ENCODE data around the gene DCAF8. TPM values are rescaled to one million over a fixed set of nuclear protein-coding genes. Genes with fewer than 3 reads are reported as not detected.

DCAF8 gene
- total RNA-seq, 4 donors from 2014 or later: 121 to 359 (median 202) TPM

- peaks cover 0 to 40% (median 0%) of the 10 kb centered on the region in 4 donors for H3K4me1 ChIP-seq
- H3K4me3 ChIP-seq: no peak overlapping the region
- H3K9me3 ChIP-seq: no peaks in the 10 kb centered on the region
- DNase-seq: no peak
- peaks cover 0 to 88% (median 0%) of the 10 kb centered on the region in 3 donors for H3K36me3 ChIP-seq
- TF ChIP-seq, protein P1, sequence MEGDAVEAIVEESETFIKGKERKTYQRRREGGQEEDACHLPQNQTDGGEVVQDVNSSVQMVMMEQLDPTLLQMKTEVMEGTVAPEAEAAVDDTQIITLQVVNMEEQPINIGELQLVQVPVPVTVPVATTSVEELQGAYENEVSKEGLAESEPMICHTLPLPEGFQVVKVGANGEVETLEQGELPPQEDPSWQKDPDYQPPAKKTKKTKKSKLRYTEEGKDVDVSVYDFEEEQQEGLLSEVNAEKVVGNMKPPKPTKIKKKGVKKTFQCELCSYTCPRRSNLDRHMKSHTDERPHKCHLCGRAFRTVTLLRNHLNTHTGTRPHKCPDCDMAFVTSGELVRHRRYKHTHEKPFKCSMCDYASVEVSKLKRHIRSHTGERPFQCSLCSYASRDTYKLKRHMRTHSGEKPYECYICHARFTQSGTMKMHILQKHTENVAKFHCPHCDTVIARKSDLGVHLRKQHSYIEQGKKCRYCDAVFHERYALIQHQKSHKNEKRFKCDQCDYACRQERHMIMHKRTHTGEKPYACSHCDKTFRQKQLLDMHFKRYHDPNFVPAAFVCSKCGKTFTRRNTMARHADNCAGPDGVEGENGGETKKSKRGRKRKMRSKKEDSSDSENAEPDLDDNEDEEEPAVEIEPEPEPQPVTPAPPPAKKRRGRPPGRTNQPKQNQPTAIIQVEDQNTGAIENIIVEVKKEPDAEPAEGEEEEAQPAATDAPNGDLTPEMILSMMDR (IDR thresholded peaks at IDR 0.05): no peak
- TF ChIP-seq POLR2A (IDR thresholded peaks at IDR 0.05): no peak
- H3K27ac ChIP-seq: no peak overlapping the region
- no peaks in the 10 kb centered on the region for H3K27me3 ChIP-seq
Observed at GRCh38 chr1:160214481-160215140, 47.7 kb downstream of the DCAF8 start.

DNA sequence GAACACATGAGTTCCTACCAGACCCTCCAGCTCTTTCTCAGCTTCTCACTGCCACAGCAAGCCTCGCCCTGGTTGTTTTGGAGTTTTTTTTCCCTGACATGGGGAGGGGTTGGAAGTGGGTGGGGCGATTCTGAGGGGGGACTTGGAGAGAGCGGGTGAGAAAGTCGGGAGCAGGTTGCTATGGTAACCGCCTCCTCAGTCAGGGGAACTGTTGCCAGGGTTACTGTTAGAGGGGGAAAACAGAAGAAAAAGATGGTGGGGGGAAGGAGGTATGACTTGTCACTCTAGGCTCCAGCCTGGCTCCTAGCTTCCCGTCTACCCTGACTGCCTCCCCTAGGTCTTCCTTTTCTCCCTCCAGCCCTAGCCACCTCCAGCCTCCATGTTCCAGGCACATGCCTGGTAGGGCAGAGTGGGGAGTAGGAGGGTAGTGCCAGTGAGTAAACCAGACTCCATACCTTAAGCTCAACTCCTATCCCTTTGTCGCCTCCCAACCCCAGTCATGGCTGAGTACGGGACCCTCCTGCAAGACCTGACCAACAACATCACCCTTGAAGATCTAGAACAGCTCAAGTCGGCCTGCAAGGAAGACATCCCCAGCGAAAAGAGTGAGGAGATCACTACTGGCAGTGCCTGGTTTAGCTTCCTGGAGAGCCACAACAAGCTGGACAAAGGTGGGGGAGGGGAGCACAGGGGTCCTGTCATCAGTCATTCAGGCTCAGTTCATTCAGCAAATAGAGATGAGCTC, 51.1 kb downstream of the DCAF8 start:
- Histone ChIP-seq H3K36me3 (peaks cover 0 to 59% (median 0%) of the 10 kb centered on the region in 3 donors), H3K27me3 (no peaks in the 10 kb centered on the region), H3K4me1 (peaks cover 0 to 18% (median 4%) of the 10 kb centered on the region in 4 donors)

GRCh38 chr1:160210561-160210960, 51.8 kb downstream of the DCAF8 start:
- H3K36me3 ChIP-seq: peaks cover 0 to 53% (median 0%) of the 10 kb centered on the region in 3 donors

More for the DNA sequence above, 51.1 kb downstream of the DCAF8 start:
- no peak overlapping the region for H3K4me3 ChIP-seq
- no peaks in the 10 kb centered on the region for H3K9me3 ChIP-seq
- DNase-seq: no peak
- TF ChIP-seq, protein P1 (IDR thresholded peaks at IDR 0.05): no peak
- no peak for TF ChIP-seq POLR2A (IDR thresholded peaks at IDR 0.05)
- no peak overlapping the region for H3K27ac ChIP-seq

GRCh38 chr1:160209321-160210046, 52.9 kb downstream of the DCAF8 start:
- no peak overlapping the region for H3K4me3 ChIP-seq
- DNase-seq: no peak
- H3K4me1 ChIP-seq: peaks cover 0 to 28% (median 5%) of the 10 kb centered on the region in 4 donors
- no peaks in the 10 kb centered on the region for H3K27me3 ChIP-seq
- H3K27ac ChIP-seq: peak overlapping the region in 1 of 4 donors; percentile 46
- H3K9me3 ChIP-seq: no peaks in the 10 kb centered on the region
- peaks cover 0 to 42% (median 0%) of the 10 kb centered on the region in 3 donors for H3K36me3 ChIP-seq
- TF ChIP-seq, protein P1 (IDR thresholded peaks at IDR 0.05): no peak
- TF ChIP-seq POLR2A (IDR thresholded peaks at IDR 0.05): no peak

More at GRCh38 chr1:160210561-160210960, 51.8 kb downstream of the DCAF8 start:
- Histone ChIP-seq H3K9me3 (no peaks in the 10 kb centered on the region), H3K27me3 (no peaks in the 10 kb centered on the region), H3K4me3 (no peak overlapping the region), H3K27ac (no peak overlapping the region), H3K4me1 (peaks cover 0 to 23% (median 5%) of the 10 kb centered on the region in 4 donors)
- TF ChIP-seq, protein P1 (IDR thresholded peaks at IDR 0.05): no peak
- TF ChIP-seq POLR2A (IDR thresholded peaks at IDR 0.05): no peak
- peak in 1 of 3 donors; percentile 42 for DNase-seq

DNA sequence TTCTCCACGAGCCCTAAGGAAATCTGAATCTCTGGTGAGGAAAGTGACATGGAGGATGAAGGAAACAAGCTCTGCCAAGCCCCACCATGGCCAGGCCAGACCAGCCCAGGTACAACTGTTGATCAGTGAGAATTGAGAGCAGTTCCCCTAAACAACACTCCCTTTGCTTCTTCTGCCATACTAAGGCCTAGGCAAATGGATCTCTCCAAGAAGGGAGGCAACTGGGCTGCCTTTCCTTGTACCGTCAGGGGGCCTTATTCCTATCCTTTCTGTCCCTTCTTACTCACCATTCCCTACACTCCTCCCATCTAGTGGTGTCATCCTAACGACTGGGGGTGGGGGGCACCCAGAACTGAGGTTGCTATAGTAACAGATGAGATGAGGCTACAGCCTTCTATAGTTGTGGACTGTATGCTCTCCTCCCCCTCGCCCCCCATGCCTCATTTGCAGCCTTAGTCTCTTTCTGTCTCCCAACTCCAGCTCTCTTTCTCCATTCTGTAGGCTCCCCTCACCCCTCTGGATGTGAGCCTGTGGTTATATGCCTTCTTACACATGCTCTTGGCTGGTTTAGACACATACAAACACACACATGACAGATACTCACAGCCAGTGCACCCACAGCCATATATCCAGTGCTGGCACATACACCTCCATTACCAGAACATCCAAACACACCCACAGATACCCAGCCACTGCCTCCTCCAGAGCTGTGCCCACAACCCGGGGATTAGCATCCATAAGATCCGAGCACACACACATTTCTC, 53.6 kb downstream of the DCAF8 start:
- Histone ChIP-seq H3K36me3 (peaks cover 0 to 35% (median 0%) of the 10 kb centered on the region in 3 donors), H3K27ac (peak overlapping the region in 1 of 4 donors; percentile 49), H3K4me1 (peaks cover 0 to 28% (median 8%) of the 10 kb centered on the region in 4 donors), H3K9me3 (no peaks in the 10 kb centered on the region), H3K4me3 (no peak overlapping the region), H3K27me3 (no peaks in the 10 kb centered on the region)
- TF ChIP-seq, protein P1 (IDR thresholded peaks at IDR 0.05): no peak
- TF ChIP-seq POLR2A (IDR thresholded peaks at IDR 0.05): no peak
- peak in 1 of 3 donors; percentile 34 for DNase-seq
